ENCODE results near the gene GOSR2.

DNA sequence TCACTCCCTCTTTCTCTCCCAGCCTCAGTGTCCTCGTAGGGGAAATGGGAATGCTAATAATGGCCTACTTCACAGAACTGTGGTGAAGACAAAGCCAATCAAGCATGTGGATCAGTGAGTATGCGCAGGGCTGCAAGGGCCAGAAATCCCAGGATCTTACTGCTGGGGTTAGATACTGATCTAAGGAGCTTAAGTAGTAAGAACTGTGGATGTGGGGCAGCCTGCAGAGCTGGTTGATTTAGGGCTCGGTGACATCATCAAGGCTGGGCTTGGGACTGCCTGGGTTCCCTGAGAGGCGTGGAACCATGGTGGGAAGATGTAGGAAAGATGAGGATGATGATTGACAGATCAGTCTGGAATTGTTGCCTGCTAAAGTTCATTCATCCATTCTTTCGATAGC lies 25.6 kb downstream of the GOSR2 start:
- TF ChIP-seq, protein P1, sequence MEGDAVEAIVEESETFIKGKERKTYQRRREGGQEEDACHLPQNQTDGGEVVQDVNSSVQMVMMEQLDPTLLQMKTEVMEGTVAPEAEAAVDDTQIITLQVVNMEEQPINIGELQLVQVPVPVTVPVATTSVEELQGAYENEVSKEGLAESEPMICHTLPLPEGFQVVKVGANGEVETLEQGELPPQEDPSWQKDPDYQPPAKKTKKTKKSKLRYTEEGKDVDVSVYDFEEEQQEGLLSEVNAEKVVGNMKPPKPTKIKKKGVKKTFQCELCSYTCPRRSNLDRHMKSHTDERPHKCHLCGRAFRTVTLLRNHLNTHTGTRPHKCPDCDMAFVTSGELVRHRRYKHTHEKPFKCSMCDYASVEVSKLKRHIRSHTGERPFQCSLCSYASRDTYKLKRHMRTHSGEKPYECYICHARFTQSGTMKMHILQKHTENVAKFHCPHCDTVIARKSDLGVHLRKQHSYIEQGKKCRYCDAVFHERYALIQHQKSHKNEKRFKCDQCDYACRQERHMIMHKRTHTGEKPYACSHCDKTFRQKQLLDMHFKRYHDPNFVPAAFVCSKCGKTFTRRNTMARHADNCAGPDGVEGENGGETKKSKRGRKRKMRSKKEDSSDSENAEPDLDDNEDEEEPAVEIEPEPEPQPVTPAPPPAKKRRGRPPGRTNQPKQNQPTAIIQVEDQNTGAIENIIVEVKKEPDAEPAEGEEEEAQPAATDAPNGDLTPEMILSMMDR (IDR thresholded peaks at IDR 0.05): no peak
- no peak for TF ChIP-seq POLR2A (IDR thresholded peaks at IDR 0.05)
